HTERT RPE-1 (cell line): ENCODE results near the gene MORF4L1.
"Not testable (repeated sequence)": the region's sequence is repeated elsewhere in the genome, so short reads cannot be mapped to it uniquely, and the experiment has no call there.

Experiments
- in situ Hi-C: fragments of 300-500 bp; cut with MboI; formaldehyde crosslinking; loops from 4 replicates; pipeline ENCODE4 v1.14.3; 2020; ENCODE audit warnings: low sequenced_read_pairs

MORF4L1 gene

GRCh38 chr15:78872155-78872971 lies at the start of gene MORF4L1:
TSS of gene MORF4L1 (plus strand) at chr15:78872890. CDS start at chr15:78873018, 128 bp downstream.
- in situ Hi-C loops: no loop called here

- in situ Hi-C loops: no loop called here
Observed at GRCh38 chr15:78828920-78829319, 43.8 kb upstream of the MORF4L1 start.

- in situ Hi-C loops: no loop called here
Observed at GRCh38 chr15:78830514-78831228, 42.0 kb upstream of the MORF4L1 start.

GRCh38 chr15:78831229-78832207 lies 41.2 kb upstream of the MORF4L1 start:
- in situ Hi-C loops: no loop called here

- in situ Hi-C loops: no loop called here
Observed at GRCh38 chr15:78836333-78836732, 36.4 kb upstream of the MORF4L1 start.

GRCh38 chr15:78837131-78837530 lies 35.6 kb upstream of the MORF4L1 start:
- in situ Hi-C loops: no loop called here

- in situ Hi-C loops: no loop called here
Observed at GRCh38 chr15:78837543-78837942, 35.1 kb upstream of the MORF4L1 start.

- in situ Hi-C loops: no loop called here
Observed at GRCh38 chr15:78838489-78838888, 34.2 kb upstream of the MORF4L1 start.

- in situ Hi-C loops: not testable (repeated sequence)
Observed at GRCh38 chr15:78839151-78839550, 33.5 kb upstream of the MORF4L1 start.

GRCh38 chr15:78840661-78841375 lies 31.9 kb upstream of the MORF4L1 start:
- in situ Hi-C loops: no loop called here

- in situ Hi-C loops: no loop called here
Observed at GRCh38 chr15:78841376-78841706, 31.3 kb upstream of the MORF4L1 start.

GRCh38 chr15:78841891-78842290 lies 30.8 kb upstream of the MORF4L1 start:
- in situ Hi-C loops: no loop called here

- in situ Hi-C loops: no loop called here
Observed at GRCh38 chr15:78842519-78842918, 30.2 kb upstream of the MORF4L1 start.

GRCh38 chr15:78846906-78847305 lies 25.8 kb upstream of the MORF4L1 start:
- in situ Hi-C loops: not testable (repeated sequence)

- in situ Hi-C loops: not testable (repeated sequence)
Observed at GRCh38 chr15:78847387-78847906, 25.2 kb upstream of the MORF4L1 start.

- in situ Hi-C loops: no loop called here
Observed at GRCh38 chr15:78850352-78850751, 22.3 kb upstream of the MORF4L1 start.

- in situ Hi-C loops: no loop called here
Observed at GRCh38 chr15:78850941-78851755, 21.5 kb upstream of the MORF4L1 start.

GRCh38 chr15:78853500-78853899 lies 19.2 kb upstream of the MORF4L1 start:
- in situ Hi-C loops: no loop called here

- in situ Hi-C loops: no loop called here
Observed at GRCh38 chr15:78854833-78855372, 17.8 kb upstream of the MORF4L1 start.
